A549 (cell line): ENCODE measurements around the gene GHDC.

Source experiments
- BHLHE40 ChIP-seq: IDR thresholded peaks from 2 replicates; pipeline ENCODE4 v1.6.1; 2012; ENCODE audit warnings: low read depth, low read length, inconsistent platforms
- CEBPB ChIP-seq, 2 experiments: fragments of >200 bp in 1 of 2; sonication (Bioruptor Twin) in 1 of 2; formaldehyde crosslinking in 1 of 2; IDR thresholded peaks; 2 replicates each; pipeline ENCODE4 v1.6.1; 2012 to 2016
- CTCF ChIP-seq: fragments of >200 bp; sonication (Bioruptor Twin); formaldehyde crosslinking; IDR thresholded peaks from 3 replicates; pipeline ENCODE4 v1.5.1; 2016
- HDAC2 ChIP-seq: fragments of 200-600 bp; sonication (generic); IDR thresholded peaks from 2 replicates; pipeline ENCODE4 v1.6.1; 2016
- HOXB13 ChIP-seq: fragments of 250-450 bp; sonication (Bioruptor Pico); IDR thresholded peaks from 2 replicates; pipeline ENCODE4 v1.5.0; 2020; ENCODE audit warnings: low read depth, mild to moderate bottlenecking, moderate library complexity
- MAX ChIP-seq: IDR thresholded peaks from 2 replicates; pipeline ENCODE4 v1.6.1; 2012
- NR3C1 ChIP-seq: fragments of >200 bp; sonication (Bioruptor Twin); formaldehyde crosslinking; IDR thresholded peaks from 3 replicates; pipeline ENCODE4 v1.6.1; 2017
- PHF8 ChIP-seq: fragments of 200-600 bp; sonication (generic); IDR thresholded peaks from 2 replicates; pipeline ENCODE4 v1.6.1; 2016; ENCODE audit warnings: low read depth, mild to moderate bottlenecking, antibody characterized with exemption, moderate library complexity, borderline replicate concordance
- POLR2A ChIP-seq: IDR thresholded peaks from 2 replicates; pipeline ENCODE4 v1.6.1; 2012; ENCODE audit warnings: mild to moderate bottlenecking, low read length
- POLR2AphosphoS2 ChIP-seq: conservative IDR thresholded peaks from 2 replicates; pipeline ENCODE4 v1.6.1; 2012; ENCODE audit warnings: low read length, improper control_type of control experiment, inconsistent platforms
- REST ChIP-seq: fragments of 200-600 bp; sonication (generic); IDR thresholded peaks from 2 replicates; pipeline ENCODE4 v1.6.1; 2016; ENCODE audit warnings: antibody characterized with exemption, mild to moderate bottlenecking, moderate library complexity
- TF ChIP-seq, protein P1 (sequence below): fragments of 450-650 bp; IDR thresholded peaks from 2 replicates; pipeline ENCODE4 v1.6.1; 2014; ENCODE audit warnings: antibody characterized with exemption

DNA sequence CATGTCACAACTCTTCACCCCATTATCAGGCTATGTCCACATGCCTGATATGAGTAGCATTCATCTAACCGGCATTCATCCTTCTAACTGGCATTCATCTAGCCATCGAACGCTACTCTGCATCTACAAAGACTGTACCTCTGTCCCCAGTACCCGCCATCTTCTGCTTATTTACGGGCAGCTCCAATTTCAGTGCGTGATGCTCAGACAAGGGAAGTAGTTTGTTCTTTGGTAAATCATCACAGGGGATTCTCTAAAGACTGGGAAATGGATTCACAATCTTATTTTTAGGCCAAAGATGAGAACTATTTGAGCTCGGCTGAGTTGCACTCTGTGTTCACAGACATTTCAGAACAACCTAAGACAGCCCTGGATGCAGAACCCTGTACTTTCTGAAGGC is 42.5 kb upstream of the GHDC start:
- no peak for TF ChIP-seq CTCF
- no peak for TF ChIP-seq POLR2A
- no peak for TF ChIP-seq POLR2AphosphoS2
- TF ChIP-seq HOXB13, result no peak
- TF ChIP-seq, protein P1, sequence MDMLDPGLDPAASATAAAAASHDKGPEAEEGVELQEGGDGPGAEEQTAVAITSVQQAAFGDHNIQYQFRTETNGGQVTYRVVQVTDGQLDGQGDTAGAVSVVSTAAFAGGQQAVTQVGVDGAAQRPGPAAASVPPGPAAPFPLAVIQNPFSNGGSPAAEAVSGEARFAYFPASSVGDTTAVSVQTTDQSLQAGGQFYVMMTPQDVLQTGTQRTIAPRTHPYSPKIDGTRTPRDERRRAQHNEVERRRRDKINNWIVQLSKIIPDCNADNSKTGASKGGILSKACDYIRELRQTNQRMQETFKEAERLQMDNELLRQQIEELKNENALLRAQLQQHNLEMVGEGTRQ, result no peak
- no peak for TF ChIP-seq REST
- no peak for TF ChIP-seq NR3C1
- no peak for TF ChIP-seq PHF8
- no peak for TF ChIP-seq HDAC2
- TF ChIP-seq CEBPB (IDR thresholded peaks at IDR 0.05), result no peak
- TF ChIP-seq BHLHE40, result no peak
- TF ChIP-seq MAX, result no peak
